T47D (cell line): ENCODE data around the gene MIB1.
"Not testable (repeated sequence)": the region's sequence is repeated elsewhere in the genome, so short reads cannot be mapped to it uniquely, and the experiment has no call there.

Experiments used
- DNase-seq, 2 experiments: peaks; one replicate each; pipeline versions ENCODE4 v3.0.0 to v3.0.0-alpha.2; 2011 to 2012; ENCODE audit warnings: low read depth in 1 of 2, low spot score in 1 of 2
- JUND ChIP-seq: IDR thresholded peaks from 2 replicates; pipeline ENCODE4 v1.6.1; 2012; ENCODE audit warnings: low read depth
- in situ Hi-C: cut with HindIII; loops from 2 replicates; pipeline ENCODE4 v1.10.0; 2016; ENCODE audit warnings: low sequenced_read_pairs, low pct_unique_long_range_greater_than_20kb

Gene MIB1

DNA sequence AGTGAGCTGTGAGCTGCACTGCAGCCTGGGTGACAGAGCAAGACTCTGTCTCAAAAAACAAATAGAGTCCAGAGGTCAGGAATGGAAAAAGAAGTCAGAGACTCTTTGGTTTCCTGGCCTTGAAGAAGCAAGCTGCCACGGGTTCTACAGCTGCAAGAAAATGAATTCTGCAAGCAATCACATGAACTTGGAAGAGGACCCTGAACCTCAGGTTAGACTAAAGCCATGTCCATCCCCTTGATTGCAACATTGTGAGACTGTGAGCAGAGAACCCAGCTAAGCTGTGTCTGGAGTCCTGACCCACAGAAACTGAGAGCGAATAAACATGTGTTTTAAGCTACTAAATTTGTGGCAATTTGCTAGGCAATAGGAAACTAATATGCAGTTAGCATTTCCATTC is 12.9 kb upstream of the MIB1 start:
- no peak for TF ChIP-seq JUND
- in situ Hi-C loops: no loop called here
- no peak for DNase-seq

DNA sequence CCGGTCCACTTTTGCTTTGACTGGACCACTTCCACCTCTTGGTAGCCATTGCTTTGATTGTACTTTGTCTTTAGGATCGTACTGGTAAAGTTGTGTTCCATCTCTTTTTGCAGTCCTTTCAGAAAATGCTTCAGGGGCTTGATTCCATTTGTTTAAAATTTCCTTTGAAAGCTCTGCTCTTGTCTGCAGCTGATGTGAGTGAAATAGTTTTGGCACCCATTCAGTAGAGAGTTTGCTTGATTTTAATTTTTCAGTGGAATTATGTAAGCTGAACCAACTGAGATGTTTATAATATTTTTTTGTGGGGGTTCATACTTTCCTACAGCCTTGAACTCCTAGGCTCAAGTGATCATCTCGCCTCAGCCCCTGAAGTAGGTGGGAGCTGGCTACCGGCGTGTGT is 7.6 kb upstream of the MIB1 start:
- TF ChIP-seq JUND: no peak
- no peak for DNase-seq
- in situ Hi-C loops: no loop called here

GRCh38 chr18:21735452-21736015 is 5.1 kb upstream of the MIB1 start:
- in situ Hi-C loops: no loop called here
- no peak for DNase-seq
- TF ChIP-seq JUND: no peak

- in situ Hi-C loops, DNase-seq: not testable (repeated sequence)
These were observed 3.7 kb upstream of the MIB1 start for GRCh38 chr18:21736926-21737325.

DNA sequence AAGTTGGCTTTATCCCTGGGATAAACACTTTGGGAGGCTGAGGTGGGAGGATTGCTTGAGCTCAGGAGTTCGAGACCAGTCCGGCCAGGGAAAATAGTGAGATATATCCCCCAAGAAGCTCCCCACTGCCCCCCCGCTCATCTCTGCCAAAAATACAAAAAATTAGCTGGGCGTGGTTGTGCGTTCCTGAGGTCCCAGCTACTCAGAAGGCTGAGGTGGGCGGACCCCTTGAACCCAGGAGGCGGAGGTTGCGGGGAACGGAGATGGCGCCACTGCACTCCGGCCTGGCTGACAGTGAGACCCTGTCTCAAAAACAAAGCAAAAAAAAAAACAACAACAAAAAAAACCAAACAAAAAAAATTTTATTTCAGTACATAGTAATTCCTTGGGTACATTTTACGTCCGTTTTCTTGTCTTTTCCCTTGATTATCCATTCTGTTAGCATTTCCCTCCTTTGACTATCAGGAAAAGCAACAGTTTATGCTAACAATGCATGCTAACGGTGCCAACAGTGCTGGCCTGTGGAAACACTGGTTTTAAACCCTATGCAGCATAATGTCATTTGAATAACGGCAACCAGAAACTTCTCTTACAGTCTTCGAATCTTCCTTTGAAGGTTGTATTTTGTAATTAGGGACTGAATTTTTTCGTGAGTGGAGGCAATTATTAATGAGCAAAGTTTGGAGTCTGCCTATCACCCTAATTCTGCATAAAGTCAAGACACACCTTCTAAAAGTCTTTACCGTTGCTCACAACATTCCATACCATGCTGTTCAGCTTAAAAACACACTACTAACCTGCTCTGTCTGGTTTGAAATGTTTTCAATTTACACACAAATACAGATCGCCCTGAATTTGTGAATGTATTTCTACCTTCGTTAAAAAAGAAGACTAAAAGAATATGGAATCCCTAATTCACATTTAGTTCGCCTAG is 721 bp upstream of the MIB1 start:
- no peak for TF ChIP-seq JUND
- in situ Hi-C loops: no loop called here
- peak in 1 of 2 experiments; percentile 14 for DNase-seq

DNA sequence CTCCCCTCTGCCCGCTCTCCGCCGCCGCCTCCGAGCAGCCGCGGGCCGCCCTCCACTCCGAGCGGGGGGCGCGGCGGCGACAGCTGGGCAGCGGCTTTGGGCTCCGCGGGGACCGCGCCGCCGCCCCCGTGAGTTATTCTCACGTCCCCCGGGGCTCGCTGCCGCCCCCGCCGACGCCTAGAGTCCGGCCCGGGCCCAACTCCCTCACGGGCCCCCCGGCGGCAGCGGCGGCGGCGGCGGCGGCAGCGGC is 645 bp downstream of the MIB1 start:
- no peak for TF ChIP-seq JUND
- DNase-seq: no peak
- in situ Hi-C loops: no loop called here

DNA sequence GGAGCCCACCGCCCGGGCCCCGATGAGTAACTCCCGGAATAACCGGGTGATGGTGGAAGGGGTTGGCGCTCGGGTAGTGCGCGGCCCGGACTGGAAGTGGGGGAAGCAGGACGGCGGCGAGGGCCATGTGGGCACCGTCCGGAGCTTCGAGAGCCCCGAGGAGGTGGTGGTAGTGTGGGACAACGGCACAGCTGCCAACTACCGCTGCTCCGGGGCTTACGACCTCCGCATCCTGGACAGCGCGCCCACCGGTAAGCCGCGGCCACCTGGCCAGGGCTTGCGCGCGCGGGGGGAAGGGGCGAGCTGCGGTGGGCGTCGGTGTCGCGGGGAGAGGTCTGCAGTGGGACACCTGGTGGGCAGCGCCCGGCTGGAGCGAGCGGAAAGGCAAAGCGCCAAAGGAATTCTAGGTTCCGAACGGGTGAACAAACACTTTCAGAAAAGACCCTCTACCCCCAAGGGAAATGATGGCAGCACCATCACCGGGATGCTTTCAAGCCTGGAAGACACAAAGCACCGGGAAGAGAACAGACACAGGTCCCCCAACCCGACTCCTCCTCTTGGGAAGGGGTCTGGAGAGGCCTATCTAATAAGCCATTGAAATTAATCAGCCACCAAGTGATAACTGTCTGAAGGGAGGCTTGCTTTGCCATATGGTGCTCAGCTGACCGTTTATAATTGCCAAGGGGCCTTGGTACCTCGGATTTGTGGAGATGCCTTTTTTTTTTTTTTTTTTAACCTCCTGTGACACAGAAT is 1.1 kb downstream of the MIB1 start:
- DNase-seq: no peak
- TF ChIP-seq JUND: no peak
- in situ Hi-C loops: no loop called here

- no peak for TF ChIP-seq JUND
- in situ Hi-C loops: no loop called here
- no peak for DNase-seq
These were observed 1.7 kb downstream of the MIB1 start for GRCh38 chr18:21742315-21742687.

GRCh38 chr18:21743166-21743832 is 2.7 kb downstream of the MIB1 start:
- DNase-seq: no peak
- in situ Hi-C loops: no loop called here
- TF ChIP-seq JUND: no peak

- TF ChIP-seq JUND: no peak
- in situ Hi-C loops: no loop called here
- DNase-seq: no peak
These were observed 4.6 kb downstream of the MIB1 start for GRCh38 chr18:21745231-21745630.

DNA sequence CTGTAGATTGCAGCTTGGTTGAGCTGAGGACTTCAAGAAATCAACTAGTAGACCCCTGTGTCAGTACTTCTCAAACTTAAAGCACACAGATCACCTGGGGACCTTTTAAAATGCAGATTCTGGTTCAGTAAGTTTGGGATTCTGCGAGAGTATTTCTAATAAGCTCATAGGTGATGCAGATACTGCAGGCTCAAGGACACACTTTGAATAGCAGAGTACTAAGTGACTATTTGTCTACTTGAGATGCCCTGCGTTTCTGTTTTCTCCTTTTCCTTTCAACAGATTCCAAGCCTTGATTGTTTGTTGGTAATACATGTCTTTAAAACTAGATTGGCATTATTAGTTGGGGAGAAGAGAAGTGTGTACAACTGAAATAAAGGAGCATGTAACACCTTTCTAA is 6.7 kb downstream of the MIB1 start:
- DNase-seq: no peak
- in situ Hi-C loops: no loop called here
- no peak for TF ChIP-seq JUND

DNA sequence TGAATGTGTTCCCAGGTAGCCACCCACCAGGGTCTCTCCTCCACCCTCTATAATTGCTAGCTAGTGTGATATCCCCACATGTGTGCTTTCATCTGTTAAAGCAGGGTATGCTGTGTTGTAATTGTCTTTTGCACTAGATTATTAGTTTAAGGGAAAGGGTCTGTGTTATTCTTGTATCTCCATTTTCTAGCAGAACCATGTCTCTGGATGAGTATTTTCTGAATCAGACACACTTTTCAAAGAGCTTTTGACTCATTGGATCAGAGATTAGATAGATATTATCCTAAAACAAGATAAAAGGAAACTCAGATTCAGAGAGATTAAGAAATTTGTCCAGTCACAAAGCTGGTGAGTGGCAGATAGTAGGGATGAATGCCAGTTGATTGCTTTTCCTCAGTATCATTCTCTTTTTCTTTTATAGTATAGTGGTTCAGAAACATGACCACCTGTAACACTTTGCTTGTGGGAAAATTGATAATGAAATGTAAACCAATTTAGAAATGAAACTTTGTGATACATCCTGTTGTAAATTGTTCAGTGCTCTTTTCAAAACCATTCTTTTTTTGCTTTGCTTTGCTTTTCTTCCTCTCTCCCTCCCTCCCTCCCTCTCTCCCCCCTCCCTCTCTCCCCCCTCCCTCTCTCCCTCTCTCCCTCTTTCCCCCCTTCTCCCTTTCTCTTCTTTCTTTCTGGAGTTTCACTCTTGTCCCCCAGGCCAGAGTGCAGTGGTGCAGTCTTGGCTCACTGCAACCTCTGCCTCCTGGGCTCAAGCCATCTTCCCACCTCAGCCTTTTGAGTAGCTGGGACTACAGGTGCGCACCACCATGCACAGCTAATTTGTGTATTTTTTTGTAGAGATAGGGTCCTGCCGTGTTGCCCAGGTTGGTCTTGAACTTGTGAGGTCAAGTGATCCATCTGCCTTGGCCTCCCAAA is 7.4 kb downstream of the MIB1 start:
- in situ Hi-C loops: no loop called here
- no peak for TF ChIP-seq JUND
- DNase-seq: no peak
